Middle frontal gyrus (tissue), 1 donor: Measurements from ENCODE around the gene DAB1.

Source experiments
- DNase-seq: peaks from one replicate; pipeline ENCODE4 v3.0.0-alpha.2; 2015; ENCODE audit warnings: low spot score; ENCODE audit errors: extremely low spot score

The DAB1 gene

DNA sequence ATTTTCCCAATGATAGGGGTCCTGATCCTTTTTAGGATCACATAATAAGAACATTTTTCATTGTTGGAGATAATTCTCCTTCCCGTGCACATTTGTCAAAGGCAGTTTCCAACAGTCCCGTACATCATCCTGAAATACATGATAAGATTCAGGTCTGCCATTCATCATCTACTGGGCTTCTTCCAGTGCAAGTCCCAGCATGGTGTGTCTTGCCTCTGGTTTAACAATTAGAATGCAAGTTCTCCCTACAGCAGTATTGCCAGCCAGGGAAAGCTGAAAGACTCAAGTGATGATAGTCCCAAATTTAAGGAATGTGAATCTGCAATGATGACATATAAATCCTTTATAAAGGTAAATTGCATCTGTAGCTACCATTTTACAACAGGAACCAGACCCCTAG, 146.2 kb downstream of the DAB1 start:
- no peak for DNase-seq

DNA sequence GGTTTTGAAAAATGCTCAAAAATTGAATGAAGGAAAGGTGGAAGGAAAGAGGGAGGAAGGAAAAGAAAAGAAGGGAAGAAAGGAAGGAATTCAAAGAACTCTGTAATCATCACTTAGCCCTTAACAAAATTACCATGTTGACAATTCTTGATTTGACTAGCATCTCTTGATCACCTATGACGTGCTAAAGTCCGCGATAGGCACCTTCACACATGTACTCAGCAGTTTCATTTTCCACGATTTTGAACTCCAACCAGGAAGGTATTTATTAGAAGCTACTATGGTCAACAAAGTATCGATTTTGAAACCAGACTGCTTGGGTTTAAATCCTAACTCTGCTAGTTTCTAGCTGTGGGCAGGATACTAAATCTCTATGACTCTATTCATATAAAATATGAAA, 146.9 kb downstream of the DAB1 start:
- DNase-seq, result no peak

DNA sequence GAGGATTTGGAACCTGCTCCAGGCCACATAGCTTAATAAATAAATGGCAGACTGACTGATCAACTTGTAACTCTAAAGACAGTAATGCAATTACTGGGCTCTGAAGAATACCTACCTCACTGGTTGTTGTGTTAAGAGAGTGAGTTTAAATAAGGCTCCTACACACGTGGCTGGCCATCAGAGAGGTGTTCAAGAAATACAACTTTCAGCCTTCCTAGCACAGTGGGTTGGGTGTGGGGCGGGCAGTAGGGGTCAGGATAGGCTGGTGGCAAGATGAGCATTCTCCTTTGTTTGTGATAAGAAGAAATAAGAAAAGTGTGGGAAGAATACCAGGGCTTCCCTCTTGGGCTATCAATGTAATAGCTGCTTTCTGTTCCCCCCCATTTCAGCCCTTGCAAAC, 151.3 kb downstream of the DAB1 start:
- no peak for DNase-seq

DNA sequence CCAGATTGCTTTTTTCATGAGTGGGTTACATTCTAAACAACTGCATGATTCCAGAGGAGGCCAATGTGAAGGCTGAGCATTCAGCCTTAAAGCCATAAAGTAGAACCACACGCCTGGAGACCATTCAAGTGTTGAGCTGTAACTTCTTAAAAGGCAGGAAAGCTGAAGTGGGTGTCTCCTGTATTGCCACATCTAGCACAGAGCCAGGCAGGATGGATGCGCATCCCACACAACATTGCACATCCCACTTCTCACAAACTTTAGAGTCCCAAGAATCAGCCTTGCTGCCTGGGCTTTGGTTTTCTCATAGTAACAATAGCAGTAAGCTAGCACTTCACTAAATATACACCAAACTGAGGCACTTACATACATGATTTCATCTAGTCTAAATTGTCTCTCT, 151.7 kb downstream of the DAB1 start:
- DNase-seq, result peak; percentile 52

DNA sequence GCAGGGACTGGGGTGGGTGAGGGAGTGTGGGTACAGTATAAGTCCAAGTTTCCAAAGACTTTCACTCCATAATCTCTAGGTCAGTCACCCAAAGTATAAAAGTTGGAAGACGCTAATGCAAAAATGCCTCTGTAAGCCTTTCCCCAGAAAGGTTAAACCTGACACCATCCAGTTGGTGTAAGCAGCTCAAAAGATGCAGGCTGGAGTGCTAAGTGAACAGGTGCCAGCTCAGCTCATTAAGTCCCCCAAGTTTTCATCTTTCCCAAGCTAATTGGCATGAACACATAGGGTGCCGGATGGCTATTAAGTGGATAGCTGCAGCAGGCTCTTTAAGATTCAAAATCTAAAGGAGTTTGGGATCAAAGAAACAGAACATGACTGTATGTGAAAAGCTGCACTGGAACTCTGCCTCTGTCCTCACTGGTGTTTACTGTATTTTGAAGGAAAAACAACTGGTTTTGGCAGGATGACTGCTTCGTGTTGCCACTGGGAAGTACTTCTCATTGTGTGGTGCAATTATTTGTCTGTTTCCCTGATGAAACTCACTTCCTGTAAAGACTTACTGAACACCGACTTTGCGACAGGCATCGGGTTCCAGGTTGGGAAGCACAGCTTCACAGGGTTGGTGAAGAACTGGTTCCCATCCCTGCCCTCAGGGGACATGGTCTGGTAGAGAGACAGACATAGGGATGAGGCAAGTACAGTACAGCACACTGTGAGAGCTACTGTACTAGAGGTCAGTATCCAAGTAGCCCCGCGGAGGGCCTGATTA, 152.7 kb downstream of the DAB1 start:
- no peak for DNase-seq

DNA sequence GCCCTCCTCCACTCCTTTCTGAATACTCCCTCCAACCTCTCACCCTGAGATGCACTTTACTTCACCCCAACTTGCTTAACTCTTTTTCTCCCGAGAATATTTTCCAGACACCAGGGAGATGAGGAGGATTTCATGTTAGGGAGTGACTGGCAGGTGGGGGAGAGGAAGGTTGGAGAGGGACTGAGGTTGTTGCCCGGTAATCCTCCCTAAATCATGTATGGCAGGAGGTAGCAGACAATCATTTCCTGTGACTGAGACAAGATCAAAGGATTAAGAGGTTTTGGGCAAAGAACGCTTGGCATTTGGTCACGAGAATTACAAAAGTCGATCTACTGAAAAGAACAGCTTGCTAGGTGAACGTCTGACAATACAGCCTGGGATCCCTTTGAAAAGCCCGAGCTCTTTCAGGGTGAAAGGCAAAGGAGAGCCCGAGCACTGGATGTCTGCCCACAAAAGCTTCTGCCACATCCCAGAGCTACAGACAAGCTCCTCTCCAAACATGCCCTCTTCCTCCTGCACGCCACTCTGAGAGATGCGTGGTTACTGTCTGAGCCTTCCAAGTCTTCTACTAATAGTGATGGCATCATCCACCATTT, 154.1 kb downstream of the DAB1 start:
- no peak for DNase-seq

DNA sequence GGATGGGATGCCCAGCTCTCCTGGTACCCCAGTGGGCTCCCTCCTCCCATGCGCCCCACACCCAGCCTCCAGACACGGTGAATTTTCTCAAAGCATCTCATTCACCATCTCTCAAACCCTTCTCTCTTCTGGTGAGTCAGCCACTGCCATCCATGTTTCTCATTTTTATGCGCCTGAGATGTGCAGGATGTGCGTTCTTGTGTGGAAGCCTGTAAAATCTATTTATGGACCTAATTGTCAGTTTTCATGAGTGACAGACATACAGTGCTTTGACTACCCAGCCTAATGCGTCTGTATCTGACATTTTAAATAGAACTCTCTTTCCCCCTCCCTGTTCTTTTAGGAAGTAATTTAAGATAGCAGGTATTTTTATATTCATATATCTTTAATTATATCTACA, 158.8 kb downstream of the DAB1 start:
- DNase-seq, result no peak

DNA sequence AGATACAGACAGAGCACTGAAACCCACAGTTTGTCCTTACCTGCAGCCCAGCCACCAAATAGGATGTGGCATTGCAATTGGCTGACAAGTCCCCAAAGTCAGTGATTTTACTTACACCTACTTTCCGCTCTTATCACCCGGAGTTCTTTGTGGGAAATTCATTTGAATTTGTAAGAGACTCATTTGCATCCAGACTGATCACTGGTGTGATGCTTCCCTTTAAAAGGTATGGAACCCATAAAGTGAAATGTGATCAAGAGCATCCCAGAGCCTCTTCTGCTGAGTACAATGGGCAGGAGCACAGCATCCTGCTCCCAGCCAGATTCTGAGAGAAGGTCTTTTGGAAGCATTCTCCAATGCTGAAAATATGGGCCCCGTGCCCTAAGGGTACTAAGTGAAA, 161.4 kb downstream of the DAB1 start:
- no peak for DNase-seq

DNA sequence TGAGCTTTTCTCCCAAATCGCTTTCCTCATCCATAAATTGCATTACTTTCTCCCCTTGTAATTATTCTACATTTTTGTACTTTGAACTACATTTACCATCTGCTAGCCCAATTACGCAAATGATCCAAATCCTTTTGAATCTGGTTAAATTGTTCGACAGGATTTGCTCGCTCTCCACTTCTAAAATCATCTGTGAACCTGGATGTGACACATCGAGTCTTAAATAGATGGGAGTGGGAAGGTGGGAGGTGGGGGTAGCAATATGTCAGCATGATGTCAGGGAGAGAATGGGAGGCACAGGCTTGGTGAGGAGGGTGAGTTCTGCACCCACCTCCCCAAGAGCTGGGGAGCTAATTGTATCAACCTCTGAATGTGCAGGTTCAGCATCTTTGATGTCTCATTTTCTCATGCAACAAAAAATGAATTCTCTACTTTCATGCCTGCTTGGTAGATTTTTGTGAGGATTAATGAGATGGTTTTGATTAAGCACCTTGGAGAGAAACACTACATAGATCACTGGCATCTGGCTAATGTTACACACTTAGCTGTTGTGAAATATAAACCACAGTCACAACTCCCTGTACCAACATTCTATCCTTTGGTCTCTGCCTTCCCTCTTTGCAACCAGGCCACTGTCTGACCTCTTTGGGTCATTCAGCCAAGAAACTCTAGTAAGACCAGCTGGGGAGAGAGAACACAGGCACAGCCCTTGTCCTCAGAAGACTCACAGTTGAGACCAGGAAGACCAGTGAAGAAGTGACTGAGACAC, 165.1 kb downstream of the DAB1 start:
- DNase-seq, result no peak

DNA sequence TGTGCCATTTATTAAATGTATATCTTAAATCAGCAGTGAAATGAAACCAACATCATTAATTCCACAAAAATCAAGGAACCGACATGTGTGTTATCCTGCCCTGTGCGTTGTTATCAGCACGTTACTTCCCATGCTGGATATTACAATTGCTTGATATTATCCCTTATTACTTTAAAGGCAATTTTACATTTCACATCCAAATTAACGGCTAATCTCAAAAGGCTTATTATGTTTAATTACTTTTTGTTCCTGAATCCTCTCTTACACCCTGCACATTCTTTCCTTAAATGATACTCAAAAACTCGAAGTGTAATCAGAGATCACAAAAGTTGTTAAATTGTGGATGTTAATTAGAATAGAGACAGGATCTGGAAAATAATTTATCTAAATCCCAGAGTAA, 167.9 kb downstream of the DAB1 start:
- DNase-seq, result no peak

DNA sequence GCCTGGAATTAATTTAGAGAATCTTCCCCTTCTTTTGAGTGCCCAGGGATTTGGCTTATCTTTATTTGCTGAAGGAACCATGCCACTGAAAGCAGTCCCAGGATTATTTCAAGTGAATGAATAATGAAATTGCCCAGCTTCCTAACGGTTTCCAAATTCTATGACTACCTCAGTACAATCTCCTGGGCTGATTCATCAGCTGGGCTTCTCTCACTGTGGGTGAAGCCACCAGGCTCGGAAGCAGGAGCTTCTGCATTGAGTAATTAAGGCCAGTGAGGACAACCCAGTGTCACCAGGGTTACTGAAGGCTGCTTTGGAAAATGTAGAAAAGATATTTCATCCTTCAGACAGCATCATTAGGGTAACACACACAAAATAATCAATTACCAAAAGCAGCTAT, 169.8 kb downstream of the DAB1 start:
- no peak for DNase-seq

DNA sequence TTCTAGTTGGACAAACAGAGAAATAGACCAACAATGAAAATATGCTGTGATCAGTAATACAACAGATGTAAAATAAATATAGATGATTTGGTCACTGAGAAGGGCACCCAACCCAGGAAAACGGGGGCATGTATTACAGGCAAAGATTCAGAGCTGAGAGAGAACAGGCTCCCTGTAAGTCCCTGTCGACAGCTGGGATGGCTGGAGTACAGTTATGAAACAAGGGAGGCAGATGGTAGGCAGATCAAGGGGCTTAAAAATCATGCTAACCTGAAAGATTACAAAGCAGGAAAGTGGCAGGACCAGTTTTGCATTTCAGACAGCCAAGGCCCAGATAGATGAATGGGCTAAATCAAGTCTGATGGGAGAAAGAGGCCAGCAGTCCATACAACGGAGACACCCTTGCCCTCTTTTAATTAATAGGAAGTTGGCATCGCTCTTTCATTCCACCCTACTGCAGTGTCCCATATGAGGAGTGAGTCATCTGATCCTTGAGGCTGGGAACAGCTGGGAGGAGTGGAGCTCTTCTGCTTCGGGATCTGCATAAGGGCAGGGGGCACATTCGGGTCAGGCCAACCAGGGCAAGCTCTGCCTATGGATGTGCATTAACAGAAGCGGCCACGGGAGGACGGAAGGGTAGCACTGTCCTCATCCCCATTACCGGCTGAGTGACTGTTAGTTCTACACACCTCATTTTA, 171.1 kb downstream of the DAB1 start:
- no peak for DNase-seq

DNA sequence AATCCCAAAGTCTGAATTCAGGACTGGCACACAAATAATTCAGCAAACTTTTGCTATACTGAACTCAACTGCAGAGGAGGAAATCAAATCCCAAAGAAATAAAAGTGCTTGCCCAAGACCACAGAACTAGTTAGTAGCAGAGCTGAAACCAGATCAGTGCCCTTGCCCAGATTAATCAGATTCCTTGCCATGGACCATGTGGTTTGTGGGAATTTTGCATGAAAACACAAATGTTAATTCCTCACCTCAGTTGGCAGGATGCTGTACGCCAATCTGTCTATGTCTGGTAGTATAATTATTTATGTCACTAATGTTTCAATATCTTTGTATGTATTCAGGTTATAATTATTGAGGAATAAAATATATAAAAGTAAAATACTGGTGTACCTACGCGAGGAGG, 173.8 kb downstream of the DAB1 start:
- DNase-seq, result no peak

DNA sequence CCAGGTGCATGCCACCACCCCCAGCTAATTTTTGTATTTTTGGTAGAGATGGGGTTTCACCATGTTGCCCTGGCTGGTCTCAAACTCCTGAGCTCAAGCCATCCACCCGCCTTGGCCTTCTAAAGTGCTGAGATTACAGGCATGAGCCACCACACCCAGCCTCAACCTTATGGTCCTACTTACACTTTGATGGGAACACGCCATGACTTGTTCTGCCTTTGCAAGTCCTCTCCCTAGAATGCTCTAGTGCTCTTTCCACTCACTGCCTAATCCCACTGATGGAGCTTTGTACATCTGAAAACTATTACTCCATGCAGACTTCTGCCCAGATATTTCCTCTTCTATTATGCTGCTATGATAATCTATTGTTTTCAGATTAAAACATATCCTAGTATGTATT, 174.3 kb downstream of the DAB1 start:
- no peak for DNase-seq

DNA sequence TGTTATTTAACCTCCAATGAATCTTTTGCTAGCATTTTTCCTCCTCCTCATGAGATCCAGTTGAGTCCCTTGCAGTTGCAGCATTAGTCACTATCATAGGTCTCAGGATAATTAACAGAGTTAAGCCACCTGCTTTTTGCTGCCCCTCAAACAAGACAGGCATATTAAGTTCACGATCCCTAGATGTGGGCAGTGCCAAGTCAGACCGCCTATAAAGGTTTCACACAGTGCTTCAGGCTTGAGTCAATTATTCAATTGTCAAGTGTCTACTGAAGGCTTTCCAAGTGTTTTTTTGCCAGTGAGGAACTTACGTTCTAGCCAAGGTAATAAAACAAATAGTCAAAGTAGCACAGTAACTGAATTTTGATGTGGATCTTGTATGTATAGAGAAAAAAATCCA, 175.0 kb downstream of the DAB1 start:
- no peak for DNase-seq

DNA sequence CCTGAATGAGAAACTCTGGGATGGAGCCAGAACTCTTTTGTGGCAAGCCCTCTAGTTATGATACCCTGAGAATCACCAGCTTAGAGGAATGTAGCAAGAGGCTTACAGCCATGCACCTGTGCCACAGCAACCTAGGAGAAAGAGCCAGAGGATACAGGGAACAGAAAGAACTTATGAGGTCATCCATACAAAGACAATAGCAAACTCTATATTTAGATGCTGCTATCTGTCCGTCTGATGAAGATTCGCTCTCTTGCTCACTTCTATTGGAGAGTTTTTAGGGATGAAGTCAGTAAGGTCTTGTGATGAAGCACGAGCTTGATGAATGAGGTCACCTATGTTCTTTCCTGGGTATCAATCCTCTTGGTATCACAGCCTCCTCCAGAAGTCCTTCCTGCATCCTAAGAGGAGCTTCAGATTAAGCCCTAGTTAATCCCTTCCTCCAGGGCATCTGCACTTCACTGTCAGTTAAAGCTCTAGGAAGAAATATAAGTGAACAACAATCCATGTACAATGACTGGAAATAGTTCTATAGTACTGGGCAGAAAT, 185.6 kb downstream of the DAB1 start:
- no peak for DNase-seq

DNA sequence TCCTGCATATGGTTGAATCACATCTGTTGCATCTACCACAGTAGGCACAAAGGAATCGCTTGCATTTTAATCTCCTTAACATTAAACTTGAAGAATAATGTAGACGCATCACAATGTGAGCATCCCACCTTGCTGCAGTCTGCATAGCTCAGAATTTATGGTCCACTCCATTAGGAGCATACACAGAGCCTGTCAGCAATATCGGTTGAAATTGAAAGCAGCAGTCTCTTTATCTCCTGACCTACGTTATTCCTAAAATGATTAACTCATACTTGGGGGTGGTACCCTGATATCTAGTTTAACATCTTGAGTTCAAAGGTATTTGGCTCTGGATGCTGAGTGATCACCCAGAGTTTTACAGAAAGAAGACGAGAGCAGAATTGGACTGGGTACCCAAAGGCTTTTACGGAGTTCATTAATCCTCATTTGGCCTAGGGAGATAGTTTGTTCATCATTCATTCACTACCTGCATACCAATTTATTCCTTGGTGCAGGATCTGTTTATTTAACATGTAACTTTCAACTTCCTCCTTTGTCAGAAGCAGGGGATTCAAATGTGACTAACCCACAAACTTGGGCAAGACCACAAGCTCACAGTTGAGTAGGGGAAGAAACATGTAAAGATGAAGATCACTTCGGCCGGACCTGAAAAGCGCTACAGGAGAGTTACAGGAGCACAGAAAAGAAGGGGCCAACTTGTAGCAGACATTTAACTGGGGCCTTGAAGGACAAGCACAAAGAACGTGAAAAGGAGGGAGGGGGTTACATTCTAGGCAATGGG, 187.9 kb downstream of the DAB1 start:
- no peak for DNase-seq

DNA sequence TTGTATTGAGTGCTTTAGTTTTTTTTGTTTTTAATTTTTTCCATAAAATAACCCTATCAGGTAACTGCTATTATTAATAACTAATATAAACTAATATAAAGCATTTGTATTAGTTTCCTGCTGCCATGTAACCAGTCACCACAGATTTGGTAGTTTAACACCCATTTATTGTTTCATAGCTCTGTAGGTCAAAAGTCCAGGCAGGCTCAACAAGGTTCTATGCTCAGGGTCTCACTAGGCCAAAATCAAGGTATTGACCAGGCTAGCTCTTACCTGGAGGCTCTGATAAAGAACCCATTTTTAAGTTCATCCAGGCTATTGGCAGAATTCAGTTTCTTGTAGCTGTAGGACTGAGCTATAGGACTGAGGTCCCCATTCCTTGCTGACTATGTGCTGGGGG, 189.4 kb downstream of the DAB1 start:
- no peak for DNase-seq

DNA sequence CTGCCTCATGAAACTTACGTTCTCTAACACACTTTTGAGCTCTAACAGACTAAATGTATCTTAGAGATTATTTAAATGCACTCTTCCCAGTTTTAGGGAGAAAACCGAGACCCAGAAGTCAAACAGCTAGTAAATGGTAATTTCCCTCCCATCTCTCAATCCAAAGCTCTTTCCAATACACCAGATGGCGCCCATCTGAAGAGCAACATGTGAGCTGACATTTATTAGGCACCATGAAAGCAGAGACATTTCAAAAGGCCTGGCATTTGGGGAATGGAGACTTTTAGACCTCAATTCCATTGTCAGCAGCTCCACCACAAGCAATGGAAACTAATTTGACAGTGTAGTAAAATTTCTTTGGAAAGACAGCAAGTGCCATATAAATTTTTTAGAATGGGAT, 191.4 kb downstream of the DAB1 start:
- DNase-seq, result no peak

DNA sequence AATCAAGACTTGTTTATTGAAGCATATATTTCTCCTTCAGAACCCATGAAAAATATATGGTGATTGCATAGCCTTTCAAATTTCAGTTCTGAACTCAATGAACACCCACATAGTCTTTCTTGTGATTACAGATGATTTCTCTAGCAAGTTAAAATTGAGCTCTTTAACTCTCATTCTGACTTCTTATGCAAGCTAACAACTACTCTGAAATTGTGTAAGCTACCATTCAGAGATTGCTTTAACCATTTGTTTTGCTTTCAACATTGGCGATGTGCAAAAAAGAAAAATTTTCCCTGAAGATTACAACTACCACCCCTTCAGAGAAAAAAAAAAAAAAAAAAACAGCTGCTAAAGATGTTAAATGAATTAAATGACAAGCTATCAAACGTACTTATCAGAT, 193.9 kb downstream of the DAB1 start:
- DNase-seq, result no peak

DNA sequence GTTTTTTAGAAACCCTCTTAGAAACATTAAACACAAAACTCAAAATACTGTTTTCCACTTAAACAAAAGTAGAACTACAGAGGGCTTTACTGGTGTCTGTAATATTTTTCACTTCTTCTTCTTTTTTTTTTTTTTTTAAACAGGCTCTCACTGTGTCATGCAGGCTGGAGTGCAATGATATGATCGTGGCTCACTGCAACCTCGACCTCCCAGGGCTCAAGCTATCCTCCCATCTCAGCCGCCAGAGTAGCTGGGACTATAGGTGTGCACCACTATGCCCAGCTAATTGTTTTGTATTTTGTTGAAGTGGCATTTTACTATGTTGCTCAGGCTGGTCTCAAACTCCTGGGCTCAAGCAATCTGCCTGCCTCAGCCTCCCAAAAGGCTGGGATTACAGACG, 194.8 kb downstream of the DAB1 start:
- no peak for DNase-seq
